ENCODE measurements around the gene ZNF567. TPM values are rescaled to one million over a fixed set of nuclear protein-coding genes. Genes with fewer than 3 reads are reported as not detected.
"Not testable (repeated sequence)": the region's sequence is repeated elsewhere in the genome, so short reads cannot be mapped to it uniquely, and the experiment has no call there.

ZNF567 gene
- total RNA-seq, 4 donors from 2014 or later = 6.5 to 27.9 (median 13.7) TPM

DNA sequence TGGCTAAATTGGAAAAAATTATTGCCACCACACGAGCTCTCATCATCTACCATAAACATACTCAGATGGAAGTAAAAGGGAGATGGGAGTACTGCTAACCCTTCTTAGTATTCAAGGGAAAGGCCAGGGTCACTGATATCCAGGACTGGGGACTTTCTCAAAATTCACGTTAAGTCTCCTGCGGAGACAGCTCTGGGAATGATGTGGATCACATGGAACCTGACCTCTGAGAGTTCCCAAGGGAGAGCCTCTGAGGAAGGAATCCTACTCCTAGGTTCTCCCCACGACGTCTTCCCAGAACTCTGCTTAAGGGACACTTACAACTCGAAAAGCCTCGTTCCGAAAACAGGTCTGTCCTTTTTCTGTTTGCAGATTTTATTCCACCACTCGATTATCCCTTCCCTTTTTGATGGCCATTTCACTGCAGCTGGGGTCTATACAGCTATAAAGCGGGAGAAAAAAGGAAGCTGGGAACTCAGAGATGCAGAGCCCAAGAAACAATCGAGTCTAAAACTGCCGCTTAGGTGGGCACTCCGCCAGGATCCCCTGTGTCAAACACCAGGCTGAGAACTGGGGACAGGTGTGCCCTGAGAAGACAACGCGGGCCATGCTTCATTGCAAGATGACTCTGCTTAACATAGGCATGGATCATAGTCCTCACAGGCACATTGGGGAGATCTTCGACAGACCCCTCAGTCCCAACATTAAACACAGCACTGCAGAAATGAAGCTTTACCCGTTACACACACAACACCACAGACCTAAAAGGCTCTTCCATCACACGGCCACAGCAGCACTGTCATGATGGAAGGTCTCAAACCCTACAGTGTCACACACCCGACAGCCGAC, 823 bp upstream of the ZNF567 start:
- Histone ChIP-seq H3K27ac (peak overlapping the region; percentile 56 to 71), H3K4me1 (no peaks in the 10 kb centered on the region), H3K36me3 (no peaks in the 10 kb centered on the region), H3K27me3 (no peaks in the 10 kb centered on the region), H3K9me3 (no peaks in the 10 kb centered on the region), H3K4me3 (peak overlapping the region; percentile 65 to 73)
- DNase-seq = peak in 1 of 2 donors; percentile 17
- TF ChIP-seq, protein P1, sequence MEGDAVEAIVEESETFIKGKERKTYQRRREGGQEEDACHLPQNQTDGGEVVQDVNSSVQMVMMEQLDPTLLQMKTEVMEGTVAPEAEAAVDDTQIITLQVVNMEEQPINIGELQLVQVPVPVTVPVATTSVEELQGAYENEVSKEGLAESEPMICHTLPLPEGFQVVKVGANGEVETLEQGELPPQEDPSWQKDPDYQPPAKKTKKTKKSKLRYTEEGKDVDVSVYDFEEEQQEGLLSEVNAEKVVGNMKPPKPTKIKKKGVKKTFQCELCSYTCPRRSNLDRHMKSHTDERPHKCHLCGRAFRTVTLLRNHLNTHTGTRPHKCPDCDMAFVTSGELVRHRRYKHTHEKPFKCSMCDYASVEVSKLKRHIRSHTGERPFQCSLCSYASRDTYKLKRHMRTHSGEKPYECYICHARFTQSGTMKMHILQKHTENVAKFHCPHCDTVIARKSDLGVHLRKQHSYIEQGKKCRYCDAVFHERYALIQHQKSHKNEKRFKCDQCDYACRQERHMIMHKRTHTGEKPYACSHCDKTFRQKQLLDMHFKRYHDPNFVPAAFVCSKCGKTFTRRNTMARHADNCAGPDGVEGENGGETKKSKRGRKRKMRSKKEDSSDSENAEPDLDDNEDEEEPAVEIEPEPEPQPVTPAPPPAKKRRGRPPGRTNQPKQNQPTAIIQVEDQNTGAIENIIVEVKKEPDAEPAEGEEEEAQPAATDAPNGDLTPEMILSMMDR (IDR thresholded peaks at IDR 0.05) = no peak
- TF ChIP-seq POLR2A (IDR thresholded peaks at IDR 0.05) = no peak
- intact Hi-C loops (cut with DNase I; ENCODE audit: low total_unique reads) = no loop called here

DNA sequence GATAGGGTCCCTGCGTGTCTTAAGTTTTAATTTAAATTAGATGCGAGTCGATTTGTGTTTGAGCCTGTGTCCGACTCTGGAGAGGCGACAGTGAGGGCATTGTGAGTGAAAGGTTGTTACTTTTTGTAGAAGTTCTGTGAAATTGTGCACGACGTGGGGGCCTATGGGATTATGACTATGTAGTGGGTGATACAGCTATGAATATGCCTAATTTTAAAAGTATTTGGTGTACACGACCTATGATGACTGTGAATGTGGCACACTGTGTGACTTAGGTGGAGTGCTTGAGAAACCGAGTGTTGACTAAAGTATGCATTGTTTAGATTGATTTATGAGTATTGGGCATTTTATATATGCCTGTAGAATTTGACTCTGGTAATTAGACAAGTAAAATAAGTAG, 646 bp downstream of the ZNF567 start:
- Histone ChIP-seq H3K27me3 (no peaks in the 10 kb centered on the region), H3K4me3 (peak overlapping the region; percentile 65 to 73), H3K36me3 (no peaks in the 10 kb centered on the region), H3K27ac (peak overlapping the region in 1 of 2 donors; percentile 71), H3K9me3 (no peaks in the 10 kb centered on the region), H3K4me1 (no peaks in the 10 kb centered on the region)
- no peak for DNase-seq
- intact Hi-C loops (cut with DNase I; ENCODE audit: low total_unique reads) = no loop called here
- TF ChIP-seq, protein P1 (IDR thresholded peaks at IDR 0.05) = no peak
- no peak for TF ChIP-seq POLR2A (IDR thresholded peaks at IDR 0.05)

DNA sequence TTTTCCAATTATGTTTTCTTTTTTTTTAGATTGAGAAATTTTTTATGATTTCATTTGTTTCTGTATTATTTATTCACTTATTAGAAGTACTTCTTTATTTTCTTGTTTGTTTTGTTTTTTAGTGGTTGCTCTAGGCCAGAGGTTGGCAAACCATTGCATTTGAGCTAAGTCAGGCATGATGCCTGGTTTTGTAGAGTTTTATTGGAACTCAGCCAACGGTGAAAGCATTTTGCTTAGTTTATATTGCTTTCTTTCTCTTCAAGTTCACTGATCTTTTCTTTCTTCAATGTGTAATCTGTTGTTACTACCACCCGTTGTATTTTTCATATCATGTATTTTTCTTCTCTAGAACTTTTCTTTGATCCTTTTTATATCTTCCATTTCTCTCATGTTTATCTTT, 19.7 kb downstream of the ZNF567 start:
- DNase-seq = no peak
- no peaks in the 10 kb centered on the region for H3K27me3 ChIP-seq
- H3K4me3 ChIP-seq = no peak overlapping the region
- intact Hi-C loops (cut with DNase I; ENCODE audit: low total_unique reads) = no loop called here
- H3K36me3 ChIP-seq = no peaks in the 10 kb centered on the region
- TF ChIP-seq, protein P1 (IDR thresholded peaks at IDR 0.05) = no peak
- H3K27ac ChIP-seq = no peak overlapping the region
- H3K9me3 ChIP-seq = peaks cover 0 to 67% of the 10 kb centered on the region in 2 donors
- H3K4me1 ChIP-seq = no peaks in the 10 kb centered on the region

DNA sequence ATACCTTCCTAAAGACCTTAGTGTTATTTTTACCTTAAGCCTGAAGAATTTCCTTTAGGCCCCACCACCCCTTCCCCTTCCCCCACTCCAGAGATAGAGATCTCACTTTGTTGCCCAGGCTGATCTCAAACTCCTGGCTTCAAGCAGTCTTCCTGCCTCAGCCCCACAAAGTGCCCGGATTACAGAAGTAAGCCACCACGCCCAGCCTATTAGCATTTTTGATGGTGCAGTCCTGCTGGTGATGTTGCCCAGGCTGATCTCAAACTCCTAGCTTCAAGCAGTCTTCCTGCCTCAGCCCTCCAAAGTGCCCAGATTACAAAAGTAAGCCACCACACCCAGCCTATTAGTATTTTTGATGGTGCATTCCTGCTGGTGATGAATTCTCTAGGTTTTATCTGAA, 22.0 kb downstream of the ZNF567 start:
- Histone ChIP-seq H3K36me3 (peaks cover 0 to 3% of the 10 kb centered on the region in 2 donors), H3K4me3 (no peak overlapping the region), H3K27me3 (no peaks in the 10 kb centered on the region), H3K27ac (no peak overlapping the region), H3K9me3 (peaks cover 0 to 78% of the 10 kb centered on the region in 2 donors), H3K4me1 (no peaks in the 10 kb centered on the region)
- intact Hi-C loops (cut with DNase I; ENCODE audit: low total_unique reads) = no loop called here
- no peak for DNase-seq
- TF ChIP-seq, protein P1 (IDR thresholded peaks at IDR 0.05) = no peak
- no peak for TF ChIP-seq POLR2A (IDR thresholded peaks at IDR 0.05)

DNA sequence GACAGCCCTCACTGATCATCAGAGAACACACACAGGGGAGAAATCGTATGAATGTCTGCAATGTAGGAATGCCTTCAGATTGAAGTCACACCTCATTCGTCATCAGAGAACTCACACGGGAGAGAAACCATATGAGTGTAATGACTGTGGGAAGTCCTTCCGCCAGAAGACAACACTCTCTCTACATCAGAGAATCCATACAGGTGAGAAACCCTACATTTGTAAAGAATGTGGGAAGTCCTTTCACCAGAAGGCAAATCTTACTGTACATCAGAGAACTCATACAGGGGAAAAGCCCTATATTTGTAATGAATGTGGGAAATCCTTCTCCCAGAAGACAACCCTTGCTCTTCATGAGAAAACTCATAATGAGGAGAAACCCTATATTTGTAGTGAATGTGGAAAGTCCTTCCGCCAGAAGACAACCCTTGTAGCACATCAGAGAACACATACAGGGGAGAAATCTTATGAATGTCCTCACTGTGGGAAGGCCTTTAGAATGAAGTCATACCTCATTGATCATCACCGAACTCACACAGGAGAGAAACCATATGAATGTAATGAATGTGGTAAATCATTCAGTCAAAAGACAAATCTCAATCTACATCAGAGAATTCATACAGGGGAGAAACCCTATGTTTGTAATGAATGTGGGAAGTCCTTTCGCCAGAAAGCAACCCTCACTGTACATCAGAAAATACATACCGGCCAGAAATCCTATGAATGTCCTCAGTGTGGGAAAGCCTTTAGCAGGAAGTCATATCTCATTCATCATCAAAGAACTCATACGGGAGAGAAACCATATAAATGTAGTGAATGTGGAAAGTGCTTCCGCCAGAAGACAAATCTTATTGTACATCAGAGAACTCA, 32.5 kb downstream of the ZNF567 start:
- Histone ChIP-seq H3K9me3 (peaks cover 0 to 80% of the 10 kb centered on the region in 2 donors), H3K4me1 (no peaks in the 10 kb centered on the region), H3K36me3 (no peaks in the 10 kb centered on the region), H3K27ac (no peak overlapping the region), H3K4me3 (no peak overlapping the region), H3K27me3 (no peaks in the 10 kb centered on the region)
- DNase-seq = no peak
- intact Hi-C loops (cut with DNase I; ENCODE audit: low total_unique reads) = no loop called here
- TF ChIP-seq, protein P1 (IDR thresholded peaks at IDR 0.05) = no peak
- no peak for TF ChIP-seq POLR2A (IDR thresholded peaks at IDR 0.05)

DNA sequence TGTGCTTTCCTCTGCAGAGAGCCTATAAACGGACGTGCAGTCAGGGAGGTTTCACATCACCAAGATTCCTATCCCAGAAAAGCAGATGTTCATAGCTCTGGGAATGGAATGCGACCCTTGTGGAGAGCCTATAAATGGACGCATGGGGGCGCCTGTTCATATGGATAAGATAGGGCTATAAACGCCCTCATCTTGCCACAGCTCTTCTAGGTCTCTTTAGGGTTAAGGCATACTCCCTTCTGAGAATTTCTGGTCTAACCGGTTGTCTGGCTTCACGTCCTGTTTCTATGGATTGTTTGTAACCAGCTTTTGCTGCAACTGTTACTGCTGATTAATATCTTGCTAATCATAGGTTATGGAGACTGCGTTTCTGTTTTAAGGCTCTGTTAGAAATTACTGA, 48.8 kb downstream of the ZNF567 start:
- H3K36me3 ChIP-seq; H3K4me1 ChIP-seq; H3K4me3 ChIP-seq; H3K27me3 ChIP-seq; H3K27ac ChIP-seq; intact Hi-C loops (cut with DNase I; ENCODE audit: low total_unique reads); DNase-seq: not testable (repeated sequence)
- H3K9me3 ChIP-seq = peaks cover 0 to 76% of the 10 kb centered on the region in 2 donors

Data from uterus (tissue), 4 donors.